K562 (cell line): ENCODE results near the gene CDCP1. TPM values are rescaled to one million over a fixed set of nuclear protein-coding genes. Genes with fewer than 3 reads are reported as not detected.

Source experiments
- ATF7 ChIP-seq: fragments of 450-650 bp; IDR thresholded peaks from 2 replicates; pipeline ENCODE4 v1.7.1; 2014; ENCODE audit warnings: mild to moderate bottlenecking, moderate library complexity
- ELF4 ChIP-seq: fragments of 450-650 bp; formaldehyde crosslinking; IDR thresholded peaks from 2 replicates; pipeline ENCODE4 v1.4.0; 2022; ENCODE audit warnings: missing genetic modification characterization
- FOXP1 ChIP-seq: sonication (generic); formaldehyde crosslinking; IDR thresholded peaks from 2 replicates; pipeline ENCODE4 v1.8.0; 2022; ENCODE audit warnings: mild to moderate bottlenecking, missing genetic modification reagents
- GABPB2 ChIP-seq: fragments of 250-450 bp; sonication (Bioruptor Pico); conservative IDR thresholded peaks from 2 replicates; pipeline ENCODE4 v1.5.1; 2021; ENCODE audit warnings: mild to moderate bottlenecking
- IRF9 ChIP-seq: fragments of 450-650 bp; IDR thresholded peaks from 2 replicates; pipeline ENCODE4 v1.6.1; 2016; ENCODE audit warnings: missing biosample characterization, missing genetic modification characterization
- JUND ChIP-seq, 2 experiments: IDR thresholded peaks; 2 replicates in 1 of 2; 3 replicates in 1 of 2; pipeline ENCODE4 v1.6.1; 2011; ENCODE audit warnings: borderline replicate concordance in 2 of 2, low read depth in 2 of 2, low read length in 2 of 2, improper control_type of control experiment in 1 of 2, missing biosample characterization in 1 of 2, missing genetic modification characterization in 1 of 2, missing genetic modification reagents in 1 of 2
- KAT7 ChIP-seq: sonication (generic); formaldehyde crosslinking; IDR thresholded peaks from 2 replicates; pipeline ENCODE4 v1.8.0; 2022; ENCODE audit warnings: missing genetic modification reagents, mild to moderate bottlenecking, borderline replicate concordance
- MIER1 ChIP-seq: fragments of 450-650 bp; IDR thresholded peaks from 2 replicates; pipeline ENCODE4 v1.6.1; 2016; ENCODE audit warnings: antibody characterized with exemption, mild to moderate bottlenecking, low read depth
- NFE2L1 ChIP-seq: fragments of 450-650 bp; IDR thresholded peaks from 2 replicates; pipeline ENCODE4 v1.6.1; 2016; ENCODE audit warnings: missing genetic modification characterization, low read depth, mild to moderate bottlenecking, missing compliant biosample characterization, moderate library complexity, borderline replicate concordance
- NFXL1 ChIP-seq: fragments of 450-650 bp; formaldehyde crosslinking; IDR thresholded peaks from 2 replicates; pipeline ENCODE4 v1.4.0; 2021; ENCODE audit warnings: mild to moderate bottlenecking
- RAD51 ChIP-seq: fragments of 450-650 bp; IDR thresholded peaks from 2 replicates; pipeline ENCODE4 v1.7.1; 2016; ENCODE audit warnings: low read depth, mild to moderate bottlenecking, borderline replicate concordance
- RBFOX2 ChIP-seq: fragments of 200-400 bp; formaldehyde crosslinking; IDR thresholded peaks from 2 replicates; pipeline ENCODE4 v1.6.1; 2017; ENCODE audit warnings: low read depth, mild to moderate bottlenecking, low read length, moderate library complexity
- SIRT6 ChIP-seq: IDR thresholded peaks from one replicate; pipeline ENCODE4 v1.6.1; 2012; ENCODE audit warnings: low read depth, mild to moderate bottlenecking, control low read depth, inconsistent platforms, low read length, moderate library complexity
- SMAD4 ChIP-seq: fragments of 250-450 bp; sonication (Bioruptor Pico); conservative IDR thresholded peaks from 2 replicates; pipeline ENCODE4 v1.8.0; 2021; ENCODE audit warnings: inconsistent platforms, mild to moderate bottlenecking, moderate library complexity
- SUPT5H ChIP-seq: fragments of 450-650 bp; IDR thresholded peaks from 2 replicates; pipeline ENCODE4 v1.6.1; 2016
- TAF7 ChIP-seq: fragments of 450-650 bp; IDR thresholded peaks from 2 replicates; pipeline ENCODE4 v1.6.1; 2016; ENCODE audit warnings: missing genetic modification characterization, missing compliant biosample characterization
- TRIM28 ChIP-seq: fragments of 450-650 bp; IDR thresholded peaks from 2 replicates; pipeline ENCODE4 v1.6.1; 2017
- WHSC1 ChIP-seq: IDR thresholded peaks from one replicate; pipeline ENCODE4 v1.6.1; 2012; ENCODE audit warnings: low read length, control low read depth, inconsistent platforms
- ZFX ChIP-seq: sonication (generic); formaldehyde crosslinking; IDR thresholded peaks from 2 replicates; pipeline ENCODE4 v1.8.0; 2022; ENCODE audit warnings: mild to moderate bottlenecking, missing genetic modification reagents, moderate library complexity
- ZNF354B ChIP-seq: fragments of 250-450 bp; sonication (Bioruptor Pico); IDR thresholded peaks from 2 replicates; pipeline ENCODE4 v1.4.0; 2020
- ZNF436 ChIP-seq: fragments of 250-450, 450-650 bp; sonication (Bioruptor Pico); formaldehyde crosslinking; IDR thresholded peaks from 2 replicates; pipeline ENCODE4 v1.7.0; 2020; ENCODE audit warnings: mild to moderate bottlenecking
- ZNF444 ChIP-seq: fragments of 250-450 bp; sonication (Bioruptor Pico); IDR thresholded peaks from 2 replicates; pipeline ENCODE4 v1.4.0; 2020; ENCODE audit warnings: mild to moderate bottlenecking, moderate library complexity
- ZNF518B ChIP-seq: fragments of 250-450 bp; sonication (Bioruptor Pico); IDR thresholded peaks from 2 replicates; pipeline ENCODE4 v1.5.0; 2021; ENCODE audit warnings: mild to moderate bottlenecking, moderate library complexity
- ZNF764 ChIP-seq: fragments of 250-450 bp; sonication (Bioruptor Pico); IDR thresholded peaks from 2 replicates; pipeline ENCODE4 v1.4.0; 2020; ENCODE audit warnings: low read depth, mild to moderate bottlenecking, moderate library complexity
- polyA plus RNA-seq, 8 experiments: library from polyadenylated mRNA; depleted of rRNA in 4 of 8; stranded (reverse) in 5 of 8; unstranded in 3 of 8; fragments of >200 nt; fragmentation: Nextera tagmentation in 2 of 8; fragmentation: Illumina TruSeq in 1 of 8; extraction: Ambion mirVana in 2 of 8; extraction: Trizol in 1 of 8; gene quantifications; 2 replicates each; pipeline versions ENCODE4 v1.2.1 to v1.2.3, GENCODE V29; 2011 to 2014; ENCODE audit warnings: inconsistent platforms in 1 of 8, missing spikeins in 1 of 8
- total RNA-seq, 7 experiments: library from RNA; depleted of rRNA in 6 of 7; stranded (reverse); fragments of >200 nt in 6 of 7; fragmentation: Illumina TruSeq in 2 of 7; extraction: Trizol in 2 of 7; gene quantifications; 2 replicates each; pipeline versions ENCODE4 v1.2.1 to v1.2.3, GENCODE V29; 2011 to 2021; ENCODE audit warnings: low replicate concordance in 1 of 7

CDCP1 gene
- total and polyA plus RNA-seq, 9 of the 15 experiments (the other 6 are each of a cell fraction or from before 2014, with no cell fraction given), result 3.9 to 16.4 (median 5.2) TPM

- TF ChIP-seq ZNF436 (no peak), ZNF518B (CRISPR knock-in tag) (no peak), TRIM28 (peak; percentile 62; the same call in 1 of the 2 replicates), NFE2L1 (no peak), ZNF444 (CRISPR knock-in tag) (peak; percentile 69; the same call in 1 of the 2 replicates), KAT7 (no peak), ZFX (no peak), ATF7 (peak; percentile 88), MIER1 (no peak), SUPT5H (no peak), ZNF764 (CRISPR knock-in tag) (no peak), TAF7 (tag) (no peak), WHSC1 (no peak), ZNF354B (no peak), ELF4 (peak; percentile 3; the same call in 1 of the 2 replicates), RAD51 (no peak), NFXL1 (CRISPR knock-in tag) (no peak; the same call in none of the 2 replicates), JUND (IDR thresholded peaks at IDR 0.05; ENCODE audit: borderline replicate concordance, low read depth, low read length) (peak; percentile 81), JUND (tag; IDR thresholded peaks at IDR 0.05; ENCODE audit: borderline replicate concordance, low read depth, low read length) (peak; percentile 88; the same call in 2 of the 3 replicates), IRF9 (tag) (no peak), FOXP1 (CRISPR knock-in tag) (0 out of 2 replicates have a peak, but pooled peaks have one; percentile 37), SIRT6 (no peak), GABPB2 (CRISPR knock-in tag) (no peak), RBFOX2 (no peak), SMAD4 (peak; percentile 94)
These were observed 42.1 kb downstream of the CDCP1 start (continued) for GRCh38 chr3:45103753-45104714.
